SU-DHL-6 (cell line): ENCODE data around the gene TRPM3.

ENCODE experiments used
- H2AFZ ChIP-seq: fragments of 200-600 bp; sonication (generic); 2 replicates; pipeline ENCODE4 v1.6.1; 2014; ENCODE audit warnings: low read depth, mild to moderate bottlenecking, moderate library complexity, mixed read lengths, antibody characterized with exemption, low read length; ENCODE audit not compliant: severe bottlenecking
- H3F3A ChIP-seq: fragments of 200-600 bp; shearing (Covaris generic); 2 replicates; pipeline ENCODE4 v1.6.0; 2016; ENCODE audit warnings: antibody characterized with exemption, mild to moderate bottlenecking; ENCODE audit not compliant: insufficient read depth
- H3K27ac ChIP-seq: fragments of 200-600 bp; sonication (generic); 2 replicates; pipeline ENCODE4 v1.5.1; 2016; ENCODE audit warnings: low read depth, mild to moderate bottlenecking, low read length, moderate library complexity, mixed read lengths
- H3K27me3 ChIP-seq: fragments of 200-600 bp; sonication (generic), shearing (Covaris generic); 2 replicates; pipeline ENCODE4 v1.6.0; 2014; ENCODE audit warnings: mild to moderate bottlenecking, low read length
- H3K36me3 ChIP-seq: fragments of 200-600 bp; sonication (generic); 2 replicates; pipeline ENCODE4 v1.6.1; 2014; ENCODE audit warnings: mild to moderate bottlenecking, low read length, mixed read lengths
- H3K4me2 ChIP-seq: fragments of 300-600, 200-600 bp; shearing (Covaris generic), sonication (generic); 2 replicates; pipeline ENCODE4 v1.6.0; 2014; ENCODE audit warnings: low read length, low read depth, mild to moderate bottlenecking; ENCODE audit not compliant: poor library complexity, severe bottlenecking
- H3K4me3 ChIP-seq: fragments of 200-600 bp; sonication (generic); 2 replicates; pipeline ENCODE4 v1.5.1; 2014; ENCODE audit warnings: antibody characterized with exemption, low read length, mild to moderate bottlenecking, mixed read lengths; ENCODE audit not compliant: insufficient read depth, poor library complexity, severe bottlenecking
- H3K79me2 ChIP-seq: fragments of 200-600 bp; sonication (generic); 2 replicates; pipeline ENCODE4 v1.6.1; 2014; ENCODE audit warnings: mild to moderate bottlenecking, low read length, moderate library complexity; ENCODE audit not compliant: insufficient read depth
- H3K9ac ChIP-seq: fragments of 200-600 bp; sonication (generic); 2 replicates; pipeline ENCODE4 v1.7.0; 2014; ENCODE audit warnings: mild to moderate bottlenecking, low read length
- H3K9me2 ChIP-seq: fragments of 200-600 bp; sonication (generic); replicated peaks from 2 replicates; pipeline ENCODE4 v1.6.1; 2014; ENCODE audit warnings: low read length; ENCODE audit not compliant: insufficient read depth
- H3K9me3 ChIP-seq: fragments of 200-600 bp; sonication (generic); 2 replicates; pipeline ENCODE4 v1.6.1; 2014; ENCODE audit warnings: low read length, mixed read lengths; ENCODE audit not compliant: insufficient read depth
- H4K20me1 ChIP-seq: fragments of 200-600 bp; sonication (generic); 2 replicates; pipeline ENCODE4 v1.6.1; 2014; ENCODE audit warnings: low read depth, mild to moderate bottlenecking, antibody characterized with exemption, low read length, moderate library complexity, mixed read lengths
- CTCF ChIP-seq: fragments of 200-600 bp; sonication (generic); IDR thresholded peaks from one replicate; pipeline ENCODE4 v1.5.1; 2017; ENCODE audit warnings: antibody characterized with exemption, mild to moderate bottlenecking, low read length, moderate library complexity; ENCODE audit not compliant: insufficient read depth, poor library complexity, severe bottlenecking
- EZH2phosphoT487 ChIP-seq: fragments of 200-600 bp; sonication (generic), shearing (Covaris generic); conservative IDR thresholded peaks from 2 replicates; pipeline ENCODE4 v1.6.1; 2018; ENCODE audit warnings: mild to moderate bottlenecking, antibody characterized with exemption, low read length, moderate library complexity, mixed read lengths

TRPM3 gene

GRCh38 chr9:70594386-70594944 lies 527.0 kb downstream of the TRPM3 start:
- no peak overlapping the region for H3K27ac ChIP-seq
- no peak overlapping the region for H3K4me3 ChIP-seq
- H3K9ac ChIP-seq = no peak overlapping the region
- no peaks in the 10 kb centered on the region for H3K36me3 ChIP-seq
- H3K79me2 ChIP-seq = no peaks in the 10 kb centered on the region
- H4K20me1 ChIP-seq = no peaks in the 10 kb centered on the region
- H3K27me3 ChIP-seq = no peaks in the 10 kb centered on the region
- no peaks in the 10 kb centered on the region for H3K9me3 ChIP-seq
- no peak overlapping the region for H2AFZ ChIP-seq
- TF ChIP-seq EZH2phosphoT487 (no peak), CTCF (no peak)
- H3F3A ChIP-seq = no peaks in the 10 kb centered on the region
- no peak overlapping the region for H3K4me2 ChIP-seq
- H3K9me2 ChIP-seq = no peaks in the 10 kb centered on the region

- TF ChIP-seq EZH2phosphoT487 = no peak
- TF ChIP-seq CTCF = no peak
- no peak overlapping the region for H2AFZ ChIP-seq
- H3F3A ChIP-seq = no peaks in the 10 kb centered on the region
- H3K79me2 ChIP-seq = no peaks in the 10 kb centered on the region
- no peaks in the 10 kb centered on the region for H3K27me3 ChIP-seq
- H3K27ac ChIP-seq = no peak overlapping the region
- no peaks in the 10 kb centered on the region for H4K20me1 ChIP-seq
- H3K4me3 ChIP-seq = no peak overlapping the region
- H3K9me3 ChIP-seq = no peaks in the 10 kb centered on the region
- no peak overlapping the region for H3K9ac ChIP-seq
- H3K36me3 ChIP-seq = no peaks in the 10 kb centered on the region
- no peak overlapping the region for H3K4me2 ChIP-seq
- H3K9me2 ChIP-seq = no peaks in the 10 kb centered on the region
These were observed 528.2 kb downstream of the TRPM3 start for GRCh38 chr9:70593241-70593640.

GRCh38 chr9:70590315-70590677 lies 531.1 kb downstream of the TRPM3 start:
- Histone ChIP-seq H4K20me1 (no peaks in the 10 kb centered on the region), H3K36me3 (no peaks in the 10 kb centered on the region), H3K9ac (no peak overlapping the region), H3K4me2 (no peak overlapping the region), H3K4me3 (no peak overlapping the region), H3K9me3 (no peaks in the 10 kb centered on the region), H3K27ac (no peak overlapping the region), H3K9me2 (no peaks in the 10 kb centered on the region), H3F3A (no peaks in the 10 kb centered on the region), H3K79me2 (no peaks in the 10 kb centered on the region), H3K27me3 (no peaks in the 10 kb centered on the region), H2AFZ (no peak overlapping the region)
- no peak for TF ChIP-seq CTCF
- TF ChIP-seq EZH2phosphoT487 = no peak
